OCI-LY7 (cell line): ENCODE measurements around the gene MAPK12. TPM values are rescaled to one million over a fixed set of nuclear protein-coding genes. Genes with fewer than 3 reads are reported as not detected.
A peak's percentile ranks its signal among the peaks of the same experiment; 100 is the strongest.

Experiments
- BruUV-seq: library from RNA; stranded (reverse); fragments of 400-500 nt; replicated peaks from 2 replicates; lab custom pipeline; 2021; lab: Mats Ljungman, UMichigan
- CTCF ChIA-PET: fragments of 300-600 bp; sonication (Branson Sonifier 250); formaldehyde crosslinking; loops from one replicate; lab custom pipeline; 2022; ENCODE audit warnings: antibody characterized with exemption; ENCODE audit not compliant: unreplicated experiment; lab: Charles Lee
- POLR2A ChIA-PET: fragments of 300-600 bp; sonication (Branson Sonifier 250); formaldehyde crosslinking; loops from one replicate; lab custom pipeline; 2022; ENCODE audit warnings: antibody characterized with exemption; lab: Charles Lee
- DNase-seq: peaks from one replicate; pipeline ENCODE4 v3.0.0-alpha.2; 2015; ENCODE audit warnings: low spot score
- H2AFZ ChIP-seq: fragments of 200-600 bp; sonication (generic), shearing (Covaris generic); 2 replicates; pipeline ENCODE4 v1.6.1; 2014; ENCODE audit warnings: mild to moderate bottlenecking, antibody characterized with exemption, low read length, moderate library complexity
- H3K27ac ChIP-seq: fragments of 200-600 bp; sonication (generic); 2 replicates; pipeline ENCODE4 v1.5.1; 2014; ENCODE audit warnings: mixed run types, low read depth, mild to moderate bottlenecking, moderate library complexity, low read length, inconsistent platforms; ENCODE audit not compliant: poor library complexity, severe bottlenecking
- H3K36me3 ChIP-seq: fragments of 200-600 bp; sonication (generic); 2 replicates; pipeline ENCODE4 v1.6.1; 2014; ENCODE audit warnings: mild to moderate bottlenecking, antibody characterized with exemption, low read length, moderate library complexity, mixed read lengths; ENCODE audit not compliant: insufficient read depth
- H3K4me1 ChIP-seq: fragments of 200-600 bp; sonication (generic); 2 replicates; pipeline ENCODE4 v1.5.1; 2014; ENCODE audit warnings: mild to moderate bottlenecking, low read length; ENCODE audit not compliant: insufficient read depth, poor library complexity, severe bottlenecking
- H3K4me2 ChIP-seq: fragments of 200-600 bp; sonication (generic); 2 replicates; pipeline ENCODE4 v1.6.1; 2014; ENCODE audit warnings: mild to moderate bottlenecking, low read length
- H3K4me3 ChIP-seq: fragments of 200-600 bp; sonication (generic); 2 replicates; pipeline ENCODE4 v1.5.1; 2014; ENCODE audit warnings: mild to moderate bottlenecking, low read depth, low read length; ENCODE audit not compliant: poor library complexity, severe bottlenecking
- H3K79me2 ChIP-seq: fragments of 200-600 bp; sonication (generic); 2 replicates; pipeline ENCODE4 v1.6.1; 2016; ENCODE audit warnings: low read depth, mild to moderate bottlenecking, low read length, moderate library complexity, mixed read lengths; ENCODE audit not compliant: insufficient read depth
- H3K9me2 ChIP-seq: fragments of 200-600 bp; sonication (generic); 2 replicates; pipeline ENCODE4 v1.6.1; 2016; ENCODE audit warnings: mild to moderate bottlenecking, low read length, mixed read lengths; ENCODE audit not compliant: insufficient read depth
- H3K9me3 ChIP-seq: fragments of 200-600 bp; sonication (generic); 2 replicates; pipeline ENCODE4 v1.6.1; 2014; ENCODE audit warnings: mild to moderate bottlenecking, mixed run types, low read length, mixed read lengths
- H4K20me1 ChIP-seq: fragments of 200-600 bp; sonication (generic); 2 replicates; pipeline ENCODE4 v1.6.1; 2014; ENCODE audit warnings: mild to moderate bottlenecking, antibody characterized with exemption, low read length, moderate library complexity, mixed read lengths; ENCODE audit not compliant: insufficient read depth
- EZH2phosphoT487 ChIP-seq: fragments of 200-600 bp; sonication (generic); IDR thresholded peaks from 2 replicates; pipeline ENCODE4 v1.6.1; 2018; ENCODE audit warnings: low read depth, borderline replicate concordance, mild to moderate bottlenecking, mixed run types, antibody characterized with exemption, low read length, moderate library complexity, mixed read lengths
- intact Hi-C: fragments of 100-400 bp; cut with micrococcal nuclease; formaldehyde crosslinking; loops from one replicate; pipeline ENCODE4 v1.10.0; 2022; ENCODE audit not compliant: unreplicated experiment
- total RNA-seq, 2 experiments: library from RNA; depleted of rRNA in 1 of 2; stranded (reverse); fragments of >200 nt in 1 of 2; shearing (Covaris generic) in 1 of 2; gene quantifications; 2 replicates each; pipeline ENCODE4 v1.2.3, GENCODE V29; 2014 to 2022
- TF ChIP-seq, protein P1 (sequence below): fragments of 200-600 bp; sonication (generic); conservative IDR thresholded peaks from 2 replicates; pipeline ENCODE4 v1.5.1; 2014; ENCODE audit warnings: mild to moderate bottlenecking, antibody characterized with exemption, low read length, moderate library complexity, mixed read lengths

The MAPK12 gene
- total RNA-seq, 2 experiments from 2014 or later = 84.9 to 93.6 TPM

- no peaks in the 10 kb centered on the region for H3K9me2 ChIP-seq
- H3K27ac ChIP-seq = peak overlapping the region; percentile 27
- peak overlapping the region; percentile 55 for H3K4me2 ChIP-seq
- DNase-seq = peak; percentile 38
- no peaks in the 10 kb centered on the region for H3K36me3 ChIP-seq
- H3K9me3 ChIP-seq = no peaks in the 10 kb centered on the region
- intact Hi-C loops = no loop called here
- ChIA-PET CTCF (interaction anchor here (0.6 to 1.8 kb wide), 4 partner anchors 11 to 204 kb away, joined by 3 to 5 read pairs (median 3); partner anchors contain the start of gene NCAPH2), POLR2A (interaction anchor here (2.0 kb wide), 1 partner anchor 11 kb away, joined by 10 read pairs; no protein-coding TSS in a partner anchor)
- H3K4me3 ChIP-seq = no peak overlapping the region
- H4K20me1 ChIP-seq = no peaks in the 10 kb centered on the region
- no peak overlapping the region for H2AFZ ChIP-seq
- peaks cover 95% of the 10 kb centered on the region for H3K4me1 ChIP-seq
- TF ChIP-seq EZH2phosphoT487 = no peak
- TF ChIP-seq, protein P1, sequence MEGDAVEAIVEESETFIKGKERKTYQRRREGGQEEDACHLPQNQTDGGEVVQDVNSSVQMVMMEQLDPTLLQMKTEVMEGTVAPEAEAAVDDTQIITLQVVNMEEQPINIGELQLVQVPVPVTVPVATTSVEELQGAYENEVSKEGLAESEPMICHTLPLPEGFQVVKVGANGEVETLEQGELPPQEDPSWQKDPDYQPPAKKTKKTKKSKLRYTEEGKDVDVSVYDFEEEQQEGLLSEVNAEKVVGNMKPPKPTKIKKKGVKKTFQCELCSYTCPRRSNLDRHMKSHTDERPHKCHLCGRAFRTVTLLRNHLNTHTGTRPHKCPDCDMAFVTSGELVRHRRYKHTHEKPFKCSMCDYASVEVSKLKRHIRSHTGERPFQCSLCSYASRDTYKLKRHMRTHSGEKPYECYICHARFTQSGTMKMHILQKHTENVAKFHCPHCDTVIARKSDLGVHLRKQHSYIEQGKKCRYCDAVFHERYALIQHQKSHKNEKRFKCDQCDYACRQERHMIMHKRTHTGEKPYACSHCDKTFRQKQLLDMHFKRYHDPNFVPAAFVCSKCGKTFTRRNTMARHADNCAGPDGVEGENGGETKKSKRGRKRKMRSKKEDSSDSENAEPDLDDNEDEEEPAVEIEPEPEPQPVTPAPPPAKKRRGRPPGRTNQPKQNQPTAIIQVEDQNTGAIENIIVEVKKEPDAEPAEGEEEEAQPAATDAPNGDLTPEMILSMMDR = peak; percentile 36; the same call in 1 of the 2 replicates
- BruUV-seq = no TSS peak
- no peaks in the 10 kb centered on the region for H3K79me2 ChIP-seq
These were observed 42.5 kb upstream of the MAPK12 start for GRCh38 chr22:50303848-50304527.

GRCh38 chr22:50303515-50303847, 42.0 kb upstream of the MAPK12 start:
- Histone ChIP-seq H3K4me3 (no peak overlapping the region), H4K20me1 (no peaks in the 10 kb centered on the region), H3K9me3 (no peaks in the 10 kb centered on the region), H3K27ac (no peak overlapping the region), H3K79me2 (no peaks in the 10 kb centered on the region), H3K4me1 (peaks cover 90% of the 10 kb centered on the region), H2AFZ (no peak overlapping the region), H3K36me3 (no peaks in the 10 kb centered on the region), H3K9me2 (no peaks in the 10 kb centered on the region), H3K4me2 (peak overlapping the region; percentile 55)
- TF ChIP-seq, protein P1 = no peak
- TF ChIP-seq EZH2phosphoT487 = no peak
- intact Hi-C loops = no loop called here
- DNase-seq = no peak
- CTCF ChIA-PET = interaction anchor here (0.6 to 1.8 kb wide), 3 partner anchors 12 to 205 kb away, joined by 3 to 5 read pairs (median 3); partner anchors contain the start of gene NCAPH2
- BruUV-seq = no TSS peak
- POLR2A ChIA-PET = interaction anchor here (2.0 kb wide), 1 partner anchor 11 kb away, joined by 10 read pairs; no protein-coding TSS in a partner anchor

DNA sequence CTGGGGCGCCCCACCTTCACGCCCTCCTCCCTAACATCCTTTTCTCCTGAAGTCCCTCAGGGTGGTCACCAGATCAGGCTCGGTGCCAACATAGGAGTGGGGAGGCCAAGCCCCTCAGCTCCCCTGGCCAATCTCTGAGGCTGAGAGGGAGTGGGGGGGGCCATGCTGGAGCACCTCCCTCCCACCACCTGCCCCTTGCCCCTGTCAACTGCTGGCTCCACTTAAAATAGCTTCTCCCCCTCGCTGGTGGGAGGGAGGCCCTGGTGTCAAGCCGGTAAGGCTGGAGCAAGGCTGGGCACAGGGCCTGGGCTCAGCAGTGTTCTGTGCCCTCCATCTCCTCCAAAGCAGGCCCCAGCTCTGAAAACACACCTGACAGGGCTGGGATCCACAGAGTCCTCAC, 41.1 kb upstream of the MAPK12 start:
- H2AFZ ChIP-seq = no peak overlapping the region
- ChIA-PET CTCF (interaction anchor here (0.8 kb wide), 1 partner anchor 26 kb away, joined by 13 read pairs; no protein-coding TSS in a partner anchor), POLR2A (no interaction called here)
- H3K9me2 ChIP-seq = no peaks in the 10 kb centered on the region
- no peaks in the 10 kb centered on the region for H3K9me3 ChIP-seq
- DNase-seq = no peak
- peaks cover 82% of the 10 kb centered on the region for H3K4me1 ChIP-seq
- no peaks in the 10 kb centered on the region for H3K36me3 ChIP-seq
- intact Hi-C loops = no loop called here
- H3K4me2 ChIP-seq = peak overlapping the region; percentile 55; the same call in 1 of the 2 replicates
- no peaks in the 10 kb centered on the region for H4K20me1 ChIP-seq
- no TSS peak for BruUV-seq
- H3K4me3 ChIP-seq = no peak overlapping the region
- no peak overlapping the region for H3K27ac ChIP-seq
- TF ChIP-seq, protein P1 = no peak
- no peak for TF ChIP-seq EZH2phosphoT487
- H3K79me2 ChIP-seq = no peaks in the 10 kb centered on the region
